ENCODE data around the gene PAPOLA. TPM values are rescaled to one million over a fixed set of nuclear protein-coding genes. Genes with fewer than 3 reads are reported as not detected.

Gene PAPOLA
- total RNA-seq, 2 donors from 2014 or later = 163 to 255 TPM

- Mint-ChIP-seq H3K27ac (no peak overlapping the region), H3K27me3 (no peaks in the 10 kb centered on the region), H3K9me3 (no peaks in the 10 kb centered on the region), H3K36me3 (ENCODE audit: low read depth) (no peaks in the 10 kb centered on the region), H3K4me3 (no peak overlapping the region), H3K4me1 (no peaks in the 10 kb centered on the region)
- no peak for ATAC-seq (replicated peaks)
These were observed 79.7 kb downstream of the PAPOLA start for GRCh38 chr14:96581902-96582301.

GRCh38 chr14:96582411-96582961 lies 80.3 kb downstream of the PAPOLA start:
- Mint-ChIP-seq H3K27ac (no peak overlapping the region), H3K4me1 (no peaks in the 10 kb centered on the region), H3K4me3 (no peak overlapping the region), H3K36me3 (ENCODE audit: low read depth) (no peaks in the 10 kb centered on the region), H3K27me3 (no peaks in the 10 kb centered on the region), H3K9me3 (no peaks in the 10 kb centered on the region)
- ATAC-seq (replicated peaks) = no peak

GRCh38 chr14:96582995-96583394 lies 80.8 kb downstream of the PAPOLA start:
- H3K27me3 Mint-ChIP-seq = no peaks in the 10 kb centered on the region
- no peaks in the 10 kb centered on the region for H3K9me3 Mint-ChIP-seq
- ATAC-seq (replicated peaks) = no peak
- no peak overlapping the region for H3K27ac Mint-ChIP-seq
- H3K36me3 Mint-ChIP-seq (ENCODE audit: low read depth) = no peaks in the 10 kb centered on the region
- no peaks in the 10 kb centered on the region for H3K4me1 Mint-ChIP-seq
- no peak overlapping the region for H3K4me3 Mint-ChIP-seq

GRCh38 chr14:96583569-96584041 lies 81.4 kb downstream of the PAPOLA start:
- peak; percentile 6 for ATAC-seq (replicated peaks)
- Mint-ChIP-seq H3K27me3 (no peaks in the 10 kb centered on the region), H3K4me1 (no peaks in the 10 kb centered on the region), H3K9me3 (no peaks in the 10 kb centered on the region), H3K4me3 (no peak overlapping the region), H3K36me3 (ENCODE audit: low read depth) (no peaks in the 10 kb centered on the region), H3K27ac (no peak overlapping the region)

GRCh38 chr14:96584199-96584906 lies 82.2 kb downstream of the PAPOLA start:
- Mint-ChIP-seq H3K27ac (no peak overlapping the region), H3K4me3 (no peak overlapping the region), H3K4me1 (no peaks in the 10 kb centered on the region), H3K27me3 (no peaks in the 10 kb centered on the region), H3K9me3 (no peaks in the 10 kb centered on the region), H3K36me3 (ENCODE audit: low read depth) (no peaks in the 10 kb centered on the region)
- peak; percentile 53 for ATAC-seq (replicated peaks)

- H3K9me3 Mint-ChIP-seq = no peaks in the 10 kb centered on the region
- H3K27me3 Mint-ChIP-seq = no peaks in the 10 kb centered on the region
- no peak overlapping the region for H3K27ac Mint-ChIP-seq
- no peak for ATAC-seq (replicated peaks)
- no peak overlapping the region for H3K4me3 Mint-ChIP-seq
- H3K4me1 Mint-ChIP-seq = no peaks in the 10 kb centered on the region
- H3K36me3 Mint-ChIP-seq (ENCODE audit: low read depth) = no peaks in the 10 kb centered on the region
These were observed 82.9 kb downstream of the PAPOLA start for GRCh38 chr14:96584907-96585671.

- ATAC-seq (replicated peaks) = no peak
- H3K27ac Mint-ChIP-seq = no peak overlapping the region
- H3K4me3 Mint-ChIP-seq = no peak overlapping the region
- H3K36me3 Mint-ChIP-seq (ENCODE audit: low read depth) = no peaks in the 10 kb centered on the region
- H3K4me1 Mint-ChIP-seq = no peaks in the 10 kb centered on the region
- no peaks in the 10 kb centered on the region for H3K9me3 Mint-ChIP-seq
- H3K27me3 Mint-ChIP-seq = no peaks in the 10 kb centered on the region
These were observed 83.5 kb downstream of the PAPOLA start for GRCh38 chr14:96585672-96586013.

- ATAC-seq (replicated peaks) = no peak
- H3K9me3 Mint-ChIP-seq = no peaks in the 10 kb centered on the region
- H3K4me1 Mint-ChIP-seq = no peaks in the 10 kb centered on the region
- no peaks in the 10 kb centered on the region for H3K27me3 Mint-ChIP-seq
- no peak overlapping the region for H3K27ac Mint-ChIP-seq
- no peak overlapping the region for H3K4me3 Mint-ChIP-seq
- no peaks in the 10 kb centered on the region for H3K36me3 Mint-ChIP-seq (ENCODE audit: low read depth)
These were observed 83.9 kb downstream of the PAPOLA start for GRCh38 chr14:96586056-96586455.

GRCh38 chr14:96586921-96587822 lies 85.0 kb downstream of the PAPOLA start:
- Mint-ChIP-seq H3K27ac (no peak overlapping the region), H3K9me3 (no peaks in the 10 kb centered on the region), H3K27me3 (no peaks in the 10 kb centered on the region), H3K36me3 (ENCODE audit: low read depth) (no peaks in the 10 kb centered on the region), H3K4me3 (no peak overlapping the region), H3K4me1 (no peaks in the 10 kb centered on the region)
- ATAC-seq (replicated peaks) = no peak

GRCh38 chr14:96587823-96588385 lies 85.7 kb downstream of the PAPOLA start:
- H3K4me3 Mint-ChIP-seq = no peak overlapping the region
- H3K27ac Mint-ChIP-seq = no peak overlapping the region
- H3K27me3 Mint-ChIP-seq = no peaks in the 10 kb centered on the region
- no peaks in the 10 kb centered on the region for H3K36me3 Mint-ChIP-seq (ENCODE audit: low read depth)
- ATAC-seq (replicated peaks) = no peak
- H3K4me1 Mint-ChIP-seq = no peaks in the 10 kb centered on the region
- H3K9me3 Mint-ChIP-seq = no peaks in the 10 kb centered on the region

- no peaks in the 10 kb centered on the region for H3K4me1 Mint-ChIP-seq
- H3K9me3 Mint-ChIP-seq = no peaks in the 10 kb centered on the region
These were observed 86.5 kb downstream of the PAPOLA start for GRCh38 chr14:96588410-96589257.

GRCh38 chr14:96589577-96589976 lies 87.4 kb downstream of the PAPOLA start:
- Mint-ChIP-seq H3K27ac (no peak overlapping the region), H3K36me3 (ENCODE audit: low read depth) (no peaks in the 10 kb centered on the region), H3K4me3 (no peak overlapping the region), H3K27me3 (no peaks in the 10 kb centered on the region), H3K4me1 (no peaks in the 10 kb centered on the region), H3K9me3 (no peaks in the 10 kb centered on the region)
- no peak for ATAC-seq (replicated peaks)

More at GRCh38 chr14:96588410-96589257, 86.5 kb downstream of the PAPOLA start:
- Mint-ChIP-seq H3K27ac (no peak overlapping the region), H3K27me3 (no peaks in the 10 kb centered on the region), H3K36me3 (ENCODE audit: low read depth) (no peaks in the 10 kb centered on the region), H3K4me3 (no peak overlapping the region)
- ATAC-seq (replicated peaks) = no peak

- Mint-ChIP-seq H3K36me3 (ENCODE audit: low read depth) (no peaks in the 10 kb centered on the region), H3K27me3 (no peaks in the 10 kb centered on the region), H3K9me3 (no peaks in the 10 kb centered on the region), H3K4me3 (no peak overlapping the region), H3K4me1 (no peaks in the 10 kb centered on the region), H3K27ac (no peak overlapping the region)
- no peak for ATAC-seq (replicated peaks)
These were observed 88.1 kb downstream of the PAPOLA start for GRCh38 chr14:96590190-96590864.

All from activated T-helper 17 cell treated with anti-CD3 and anti-CD28 coated beads, Interleukin-2, amount 50 U/mL, for 72 hours (primary cell).